Measurements from ENCODE around the gene RBM18.

DNA sequence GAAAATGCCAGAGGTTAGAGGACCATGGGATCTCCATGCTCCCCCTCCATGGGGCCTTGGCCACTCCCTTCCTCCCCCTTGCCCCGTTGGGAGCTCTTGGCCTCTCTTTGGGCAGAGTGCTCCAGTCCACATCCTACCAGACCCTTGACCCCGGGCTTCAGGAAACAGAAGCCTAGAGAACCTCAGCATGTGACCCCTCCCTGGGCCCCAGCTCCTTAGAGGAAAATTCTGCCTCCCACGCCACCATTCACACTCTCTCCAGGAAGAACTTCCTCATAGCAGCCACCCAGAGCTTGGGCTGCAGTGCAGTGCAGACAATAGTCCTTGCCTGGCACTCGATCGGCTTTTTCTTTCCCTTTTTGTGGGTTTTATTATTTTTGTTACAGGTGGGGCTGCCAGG lies 41.8 kb downstream of the RBM18 start:
- TF ChIP-seq, protein P1, sequence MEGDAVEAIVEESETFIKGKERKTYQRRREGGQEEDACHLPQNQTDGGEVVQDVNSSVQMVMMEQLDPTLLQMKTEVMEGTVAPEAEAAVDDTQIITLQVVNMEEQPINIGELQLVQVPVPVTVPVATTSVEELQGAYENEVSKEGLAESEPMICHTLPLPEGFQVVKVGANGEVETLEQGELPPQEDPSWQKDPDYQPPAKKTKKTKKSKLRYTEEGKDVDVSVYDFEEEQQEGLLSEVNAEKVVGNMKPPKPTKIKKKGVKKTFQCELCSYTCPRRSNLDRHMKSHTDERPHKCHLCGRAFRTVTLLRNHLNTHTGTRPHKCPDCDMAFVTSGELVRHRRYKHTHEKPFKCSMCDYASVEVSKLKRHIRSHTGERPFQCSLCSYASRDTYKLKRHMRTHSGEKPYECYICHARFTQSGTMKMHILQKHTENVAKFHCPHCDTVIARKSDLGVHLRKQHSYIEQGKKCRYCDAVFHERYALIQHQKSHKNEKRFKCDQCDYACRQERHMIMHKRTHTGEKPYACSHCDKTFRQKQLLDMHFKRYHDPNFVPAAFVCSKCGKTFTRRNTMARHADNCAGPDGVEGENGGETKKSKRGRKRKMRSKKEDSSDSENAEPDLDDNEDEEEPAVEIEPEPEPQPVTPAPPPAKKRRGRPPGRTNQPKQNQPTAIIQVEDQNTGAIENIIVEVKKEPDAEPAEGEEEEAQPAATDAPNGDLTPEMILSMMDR (IDR thresholded peaks at IDR 0.05), result no peak
- TF ChIP-seq EZH2 (IDR thresholded peaks at IDR 0.05; ENCODE audit: borderline replicate concordance, insufficient read depth, low read depth, low read length, poor library complexity, severe bottlenecking), result no peak
